ENCODE results near the gene TARBP2.
A peak's percentile ranks its signal among the peaks of the same experiment; 100 is the strongest.

Gene TARBP2, protein sequence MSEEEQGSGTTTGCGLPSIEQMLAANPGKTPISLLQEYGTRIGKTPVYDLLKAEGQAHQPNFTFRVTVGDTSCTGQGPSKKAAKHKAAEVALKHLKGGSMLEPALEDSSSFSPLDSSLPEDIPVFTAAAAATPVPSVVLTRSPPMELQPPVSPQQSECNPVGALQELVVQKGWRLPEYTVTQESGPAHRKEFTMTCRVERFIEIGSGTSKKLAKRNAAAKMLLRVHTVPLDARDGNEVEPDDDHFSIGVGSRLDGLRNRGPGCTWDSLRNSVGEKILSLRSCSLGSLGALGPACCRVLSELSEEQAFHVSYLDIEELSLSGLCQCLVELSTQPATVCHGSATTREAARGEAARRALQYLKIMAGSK

GRCh38 chr12:53500776-53501614 lies at the start of gene TARBP2:
TSS of gene TARBP2 (plus strand) at chr12:53501283. CDS start at chr12:53501409, 126 bp downstream.
- DNase-seq = peak; percentile 98

- DNase-seq = peak; percentile 99
Measured at GRCh38 chr12:53451661-53452158, 49.4 kb upstream of the TARBP2 start, which contains the start of gene PCBP2. TSS of gene PCBP2 (plus strand) at chr12:53452102. CDS start at chr12:53454801, 2,699 bp downstream.

DNA sequence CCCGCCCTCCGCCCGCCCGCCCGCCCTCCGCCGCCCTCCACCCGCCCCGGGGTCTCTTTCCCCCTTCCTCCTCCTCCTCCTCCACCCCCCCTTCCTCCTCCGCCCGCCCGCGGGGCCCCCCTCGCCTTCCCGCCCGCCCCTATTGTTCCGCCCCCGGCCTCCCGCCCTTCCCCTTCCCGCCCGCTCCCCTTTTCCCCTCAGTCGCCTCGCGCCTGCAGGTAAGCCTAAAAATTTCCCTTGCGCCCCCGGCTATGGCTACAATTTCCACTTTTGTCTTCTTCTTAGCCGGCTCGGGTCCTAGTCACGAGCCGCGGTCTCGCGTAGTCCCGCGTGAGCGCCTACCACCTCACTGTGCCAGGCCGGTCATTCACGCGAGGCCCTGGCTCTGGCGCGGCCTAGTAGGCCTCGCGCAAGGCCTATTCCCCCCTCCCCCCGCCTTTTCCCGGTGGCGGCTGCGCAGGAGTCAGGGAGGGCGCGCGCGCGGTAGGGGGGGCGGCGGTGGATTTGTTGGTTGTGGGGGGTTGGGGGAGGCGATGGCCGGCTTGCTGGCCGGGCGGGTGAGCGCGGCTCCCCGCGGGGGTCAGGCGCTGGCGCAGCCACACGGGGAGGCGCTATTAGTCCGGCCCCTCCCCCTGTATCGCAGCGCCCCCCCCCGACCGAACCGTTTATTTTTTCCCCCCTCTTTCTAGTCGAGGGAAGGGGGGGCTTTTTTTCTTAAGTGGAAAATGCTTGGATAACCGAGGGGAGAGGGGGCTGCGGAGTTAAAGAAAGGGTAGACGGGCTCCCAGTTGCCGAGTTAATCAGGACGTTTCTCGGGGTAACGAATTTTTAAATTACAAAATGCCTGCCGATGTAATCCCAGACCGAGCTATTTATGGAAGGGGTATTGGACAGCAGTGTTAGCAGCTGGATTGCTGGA lies 48.7 kb upstream of the TARBP2 start:
- DNase-seq = peak; percentile 6

GRCh38 chr12:53453953-53454640 lies 47.0 kb upstream of the TARBP2 start:
- no peak for DNase-seq

GRCh38 chr12:53454707-53455106 lies 46.4 kb upstream of the TARBP2 start:
- no peak for DNase-seq

- DNase-seq = no peak
Measured at GRCh38 chr12:53456654-53457366, 44.3 kb upstream of the TARBP2 start.

DNA sequence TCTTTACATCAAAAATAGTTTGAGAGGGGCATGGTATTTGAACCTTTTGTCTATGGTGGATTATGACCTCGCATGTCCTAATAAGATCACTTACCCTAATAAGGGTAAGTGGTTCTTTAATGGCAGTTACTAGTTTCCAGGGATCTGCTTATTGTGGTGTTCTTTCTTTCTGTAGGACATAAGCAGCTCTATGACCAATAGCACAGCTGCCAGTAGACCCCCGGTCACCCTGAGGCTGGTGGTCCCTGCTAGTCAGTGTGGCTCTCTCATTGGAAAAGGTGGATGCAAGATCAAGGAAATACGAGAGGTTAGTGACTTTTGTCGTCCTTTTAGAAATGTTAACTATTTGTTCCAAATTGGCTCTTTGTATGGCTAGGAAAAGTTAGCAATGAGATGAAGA lies 42.0 kb upstream of the TARBP2 start:
- no peak for DNase-seq

- DNase-seq = no peak
Measured at GRCh38 chr12:53461059-53461458, 40.0 kb upstream of the TARBP2 start.

DNA sequence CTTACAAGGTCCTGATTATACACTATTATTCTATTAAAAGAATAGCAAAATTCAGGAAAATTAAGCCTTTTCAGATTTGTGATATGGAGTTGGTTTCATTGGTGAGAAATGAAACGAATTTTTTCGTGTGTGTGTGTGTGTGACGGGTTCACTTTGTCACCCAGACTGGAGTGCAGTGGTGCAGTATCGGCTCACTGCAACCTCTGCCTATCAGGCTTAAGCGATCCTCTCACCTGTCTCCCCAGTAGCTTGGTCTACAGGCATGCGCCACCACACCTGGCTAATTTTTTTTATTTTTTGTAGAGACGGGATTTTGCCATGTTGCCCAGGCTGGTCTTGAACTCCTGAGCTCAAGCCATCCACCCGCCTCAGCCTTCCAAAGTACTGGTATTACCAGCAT lies 39.5 kb upstream of the TARBP2 start:
- no peak for DNase-seq

GRCh38 chr12:53462935-53463334 lies 38.1 kb upstream of the TARBP2 start:
- DNase-seq = no peak

DNA sequence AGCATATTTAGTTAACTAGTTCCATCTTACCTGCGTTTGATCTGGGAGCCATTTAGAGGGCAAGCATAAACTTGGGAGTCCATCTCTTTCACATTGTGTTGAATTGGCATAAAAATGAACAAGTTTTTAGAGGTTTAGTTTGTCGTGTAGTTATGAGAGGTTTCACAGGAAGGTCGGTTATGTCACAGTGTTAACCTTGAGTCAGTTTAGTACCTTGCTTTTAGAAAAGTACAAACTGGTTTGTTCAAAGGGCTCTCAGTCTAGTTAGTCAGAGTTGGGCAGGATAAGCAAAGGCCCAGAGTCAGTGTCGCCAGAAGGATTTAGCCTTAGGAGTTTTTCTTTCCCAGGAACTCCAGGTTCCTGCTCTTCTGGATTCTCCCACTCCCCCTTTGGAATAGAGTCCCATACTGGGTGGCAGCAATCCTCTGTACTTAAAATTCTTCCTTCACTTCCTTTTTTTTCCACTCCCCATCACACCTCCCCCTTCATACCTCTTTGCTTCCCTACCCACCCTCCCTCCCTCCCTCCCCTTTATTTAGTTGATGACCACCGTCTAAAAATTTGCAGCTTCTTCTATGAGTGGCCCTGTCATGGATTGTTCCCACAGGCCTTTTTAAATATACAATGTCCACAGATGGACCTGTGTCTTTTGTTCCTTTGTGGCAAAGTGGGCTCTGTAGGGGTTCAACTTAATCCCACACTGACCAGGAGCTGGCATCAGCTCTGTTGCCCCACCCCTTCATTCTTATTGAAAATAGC lies 37.1 kb upstream of the TARBP2 start:
- no peak for DNase-seq

DNA sequence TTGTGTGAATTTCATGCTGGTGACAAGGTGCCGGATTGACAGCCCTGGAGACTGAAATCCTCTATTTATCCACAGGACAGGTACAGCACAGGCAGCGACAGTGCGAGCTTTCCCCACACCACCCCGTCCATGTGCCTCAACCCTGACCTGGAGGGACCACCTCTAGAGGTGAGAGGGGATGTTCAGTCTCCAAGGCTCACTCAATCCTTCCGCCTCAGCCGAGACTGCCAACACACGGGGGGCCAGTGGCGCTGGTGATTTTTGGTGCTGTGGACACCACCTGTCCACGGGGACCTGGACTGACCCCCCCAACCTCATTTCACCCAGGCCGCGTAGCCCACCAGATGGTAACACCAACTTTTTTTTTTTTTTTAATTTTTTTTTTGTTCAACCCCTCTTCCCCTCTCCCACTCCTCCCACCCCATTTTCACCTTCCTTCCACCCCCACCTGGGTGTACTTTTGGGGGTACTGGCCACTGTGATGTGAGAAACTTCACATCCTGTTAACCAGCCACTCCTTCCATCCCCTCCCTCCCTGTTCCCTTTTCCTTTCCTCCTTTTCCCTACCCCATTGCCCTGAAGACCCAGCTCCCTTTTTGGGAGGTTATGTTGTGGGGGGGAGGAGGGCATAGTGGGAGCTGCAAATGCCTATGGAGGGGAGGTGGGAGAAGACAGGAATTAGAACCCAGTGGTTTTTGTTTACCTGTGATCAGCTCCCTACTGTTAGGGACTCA lies 36.2 kb upstream of the TARBP2 start:
- no peak for DNase-seq

GRCh38 chr12:53465679-53466078 lies 35.4 kb upstream of the TARBP2 start:
- DNase-seq = no peak

DNA sequence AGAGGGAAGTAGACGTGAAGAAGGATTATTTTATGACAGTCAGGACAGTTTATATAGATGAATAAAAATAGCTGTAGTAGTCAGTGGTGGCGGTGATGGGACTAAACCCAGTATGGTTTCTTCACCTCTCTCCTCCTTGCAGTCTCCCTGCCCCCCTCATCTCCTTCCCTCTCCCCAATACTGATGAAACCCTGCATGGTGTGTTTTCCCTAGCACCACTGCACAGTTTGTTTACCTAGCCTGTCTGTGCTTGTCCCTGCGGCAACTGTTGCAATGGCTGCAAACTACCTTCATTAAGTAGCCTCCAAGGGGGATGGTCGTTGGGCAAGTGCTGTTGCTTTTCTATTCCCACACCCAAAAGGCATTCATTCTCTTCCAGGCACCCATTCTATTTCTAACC lies 34.4 kb upstream of the TARBP2 start:
- no peak for DNase-seq

DNA sequence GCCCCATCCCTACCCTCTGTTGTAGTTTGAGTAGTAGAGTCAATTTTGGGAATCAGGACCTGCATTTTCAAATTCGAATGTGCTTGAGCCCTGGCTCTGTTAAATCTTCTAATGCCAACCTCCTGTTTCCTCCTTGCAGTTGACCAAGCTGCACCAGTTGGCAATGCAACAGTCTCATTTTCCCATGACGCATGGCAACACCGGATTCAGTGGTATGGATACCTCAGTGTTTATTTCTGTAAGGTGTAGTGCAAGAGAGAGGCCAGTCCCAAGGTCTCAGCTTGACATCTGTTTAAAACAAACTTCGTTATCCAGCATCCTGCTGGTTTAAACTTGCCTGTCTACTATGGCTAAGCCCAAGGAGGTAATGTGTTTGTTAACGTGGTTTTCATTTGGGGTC lies 34.0 kb upstream of the TARBP2 start:
- no peak for DNase-seq

- DNase-seq = no peak
Measured at GRCh38 chr12:53467880-53468279, 33.2 kb upstream of the TARBP2 start.

GRCh38 chr12:53468282-53468681 lies 32.8 kb upstream of the TARBP2 start:
- DNase-seq = no peak

DNA sequence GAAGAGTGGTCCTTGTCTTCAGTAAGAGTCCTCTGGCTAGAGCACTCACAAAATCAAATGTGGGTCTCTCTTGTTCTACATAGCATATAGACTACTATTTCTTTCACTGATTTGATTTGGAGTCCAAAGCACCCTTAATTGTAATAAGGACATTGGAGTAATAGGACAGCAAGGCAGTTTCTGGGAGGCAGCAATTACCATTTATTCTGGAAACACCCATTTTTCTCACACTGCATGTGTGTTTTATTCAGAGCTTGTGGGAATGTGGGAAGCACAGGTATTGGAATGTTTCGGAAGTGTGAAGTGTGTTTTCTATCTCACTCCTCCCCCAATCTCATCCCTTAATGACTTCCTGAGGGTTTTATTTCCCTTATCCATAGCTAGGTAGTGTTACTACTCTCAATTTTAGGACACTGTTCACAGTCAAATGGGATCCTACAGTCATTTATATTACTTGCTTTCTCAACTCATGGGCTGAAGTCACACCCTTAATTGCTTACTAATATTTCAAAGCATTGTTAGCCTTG lies 29.0 kb upstream of the TARBP2 start:
- no peak for DNase-seq

DNA sequence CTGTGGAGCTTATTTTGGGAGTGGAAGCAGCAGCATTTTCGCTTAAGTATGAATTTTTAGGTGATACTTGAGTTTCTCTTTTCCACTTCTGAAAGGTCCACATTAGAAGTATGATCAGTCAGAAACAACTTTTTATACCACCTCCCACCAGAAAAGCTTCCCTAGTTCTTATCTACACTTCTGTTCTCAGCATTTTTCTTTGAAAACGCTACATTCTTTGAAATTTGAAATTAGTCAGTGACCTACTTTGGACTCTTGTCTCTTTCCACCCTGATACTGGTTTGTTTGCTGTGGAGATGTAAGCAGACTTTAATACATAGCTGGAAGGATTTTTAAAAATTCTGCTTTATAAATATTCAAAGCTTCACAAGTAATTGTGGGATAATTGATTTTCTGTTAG lies 27.0 kb upstream of the TARBP2 start:
- no peak for DNase-seq

DNA sequence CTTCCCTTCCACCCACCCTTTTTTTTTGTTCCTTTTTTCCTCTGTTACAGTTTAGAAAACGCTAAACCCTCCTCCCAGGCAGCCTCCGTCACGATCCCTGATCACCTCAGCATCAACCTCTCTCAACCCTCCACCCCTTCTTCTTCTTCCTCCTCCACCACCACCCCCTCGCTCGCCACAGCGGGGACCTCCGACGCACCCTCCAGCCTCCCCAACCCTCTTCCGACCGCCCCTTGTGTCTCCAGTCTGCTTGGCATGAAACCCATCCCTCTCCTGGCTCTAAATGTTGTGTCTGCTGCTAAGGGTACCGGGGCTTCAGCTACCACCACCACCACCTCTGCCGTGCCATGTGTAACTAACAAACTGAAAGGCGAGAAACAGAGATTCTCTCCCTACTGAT lies 26.3 kb upstream of the TARBP2 start:
- no peak for DNase-seq

Data from NCI-H2029 treated with DMSO at 0.1 percent for 48 hours (cell line).